Caco-2 (cell line): Measurements from ENCODE around the gene FBXO5. TPM values are rescaled to one million over a fixed set of nuclear protein-coding genes. Genes with fewer than 3 reads are reported as not detected.
"Not testable (repeated sequence)": the region's sequence is repeated elsewhere in the genome, so short reads cannot be mapped to it uniquely, and the experiment has no call there.

Experiments used
- BruUV-seq: library from RNA; stranded (reverse); fragments of 400-500 nt; replicated peaks from 2 replicates; lab custom pipeline; 2021; lab: Mats Ljungman, UMichigan
- CTCF ChIA-PET: fragments of 300-600 bp; sonication (Branson Sonifier 250); formaldehyde crosslinking; loops from one replicate; lab custom pipeline; 2022; ENCODE audit warnings: antibody characterized with exemption; lab: Charles Lee
- POLR2A ChIA-PET: fragments of 300-600 bp; sonication (Branson Sonifier 250); formaldehyde crosslinking; loops from one replicate; lab custom pipeline; 2022; ENCODE audit warnings: antibody characterized with exemption; lab: Charles Lee
- DNase-seq, 2 experiments: peaks; one replicate each; pipeline versions ENCODE4 v3.0.0 to v3.0.0-alpha.2; 2020 to 2022
- H3K27me3 ChIP-seq: replicated peaks from 2 replicates; pipeline ENCODE4 v1.6.0; 2011; ENCODE audit warnings: low read length; ENCODE audit not compliant: control insufficient read depth, insufficient read depth
- H3K36me3 ChIP-seq: 2 replicates; pipeline ENCODE4 v1.5.1; 2011; ENCODE audit warnings: low read length; ENCODE audit not compliant: control insufficient read depth, insufficient read depth
- H3K4me1 ChIP-seq: fragments of 250-450 bp; sonication (Bioruptor Pico); 2 replicates; pipeline ENCODE4 v1.5.1; 2020; ENCODE audit warnings: mild to moderate bottlenecking
- H3K4me3 ChIP-seq: 2 replicates; pipeline ENCODE4 v1.5.1; 2011; ENCODE audit warnings: low read depth, mild to moderate bottlenecking, control low read depth, low read length
- H3K9me3 ChIP-seq: fragments of 250-450 bp; sonication (Bioruptor Pico); 2 replicates; pipeline ENCODE4 v1.5.1; 2020; ENCODE audit warnings: mild to moderate bottlenecking, moderate library complexity
- H3K27ac Mint-ChIP-seq: one replicate; pipeline ENCODE4 v1.8.0; 2022; ENCODE audit warnings: mixed read lengths; ENCODE audit not compliant: unreplicated experiment
- H3K27me3 Mint-ChIP-seq: one replicate; pipeline ENCODE4 v1.8.0; 2022; ENCODE audit warnings: mixed read lengths; ENCODE audit not compliant: insufficient read depth, unreplicated experiment
- H3K36me3 Mint-ChIP-seq: one replicate; pipeline ENCODE4 v1.8.0; 2022; ENCODE audit warnings: mild to moderate bottlenecking, mixed read lengths; ENCODE audit not compliant: insufficient read depth, unreplicated experiment
- H3K4me1 Mint-ChIP-seq: one replicate; pipeline ENCODE4 v1.8.0; 2022; ENCODE audit warnings: low read depth, mixed read lengths; ENCODE audit not compliant: unreplicated experiment
- H3K4me3 Mint-ChIP-seq: one replicate; pipeline ENCODE4 v1.8.0; 2022; ENCODE audit warnings: mild to moderate bottlenecking, moderate library complexity, mixed read lengths; ENCODE audit not compliant: unreplicated experiment
- H3K9me3 Mint-ChIP-seq: one replicate; pipeline ENCODE4 v1.8.0; 2022; ENCODE audit warnings: mixed read lengths; ENCODE audit not compliant: unreplicated experiment
- intact Hi-C: fragments of 100-400 bp; cut with micrococcal nuclease; formaldehyde crosslinking; loops from one replicate; pipeline ENCODE4 v1.10.0; 2022; ENCODE audit not compliant: unreplicated experiment
- total RNA-seq: library from RNA; stranded (reverse); gene quantifications from 2 replicates; pipeline ENCODE4 v1.2.3, GENCODE V29; 2022
- TF ChIP-seq, protein P1 (sequence below), 2 experiments: fragments of 200-600 bp in 1 of 2; IDR thresholded peaks; 1 replicate in 1 of 2; 2 replicates in 1 of 2; pipeline versions ENCODE4 v1.5.1 to v1.8.0; 2011 to 2022; ENCODE audit warnings: antibody characterized with exemption in 1 of 2, control low read depth in 1 of 2, inconsistent platforms in 1 of 2, low read depth in 1 of 2, low read length in 1 of 2, mild to moderate bottlenecking in 1 of 2, moderate library complexity in 1 of 2; ENCODE audit not compliant: insufficient read depth in 1 of 2, severe bottlenecking in 1 of 2, unreplicated experiment in 1 of 2

FBXO5 gene
- total RNA-seq, 1 experiment from 2014 or later = 35.5 TPM

DNA sequence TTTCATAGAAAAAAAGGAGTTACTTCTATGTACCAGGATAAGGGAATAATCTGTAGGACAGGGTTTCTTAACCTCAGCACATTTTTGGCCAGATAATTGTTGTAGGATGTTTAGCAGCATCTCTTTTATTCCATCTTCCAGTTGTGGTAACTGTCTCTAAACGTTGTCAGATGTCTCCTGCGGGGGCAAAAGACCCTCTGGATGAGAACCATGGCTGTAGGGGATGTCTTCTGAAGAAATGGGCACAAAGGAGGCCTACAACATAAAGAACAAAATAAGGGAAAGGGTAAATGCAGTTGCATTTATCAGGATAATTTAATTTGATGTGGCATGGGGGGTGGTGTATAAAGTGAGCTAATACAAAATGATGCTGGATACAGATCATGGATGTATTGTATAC is 4.1 kb upstream of the FBXO5 start:
- POLR2A ChIA-PET = no interaction called here
- intact Hi-C loops = no loop called here
- BruUV-seq = no TSS peak

DNA sequence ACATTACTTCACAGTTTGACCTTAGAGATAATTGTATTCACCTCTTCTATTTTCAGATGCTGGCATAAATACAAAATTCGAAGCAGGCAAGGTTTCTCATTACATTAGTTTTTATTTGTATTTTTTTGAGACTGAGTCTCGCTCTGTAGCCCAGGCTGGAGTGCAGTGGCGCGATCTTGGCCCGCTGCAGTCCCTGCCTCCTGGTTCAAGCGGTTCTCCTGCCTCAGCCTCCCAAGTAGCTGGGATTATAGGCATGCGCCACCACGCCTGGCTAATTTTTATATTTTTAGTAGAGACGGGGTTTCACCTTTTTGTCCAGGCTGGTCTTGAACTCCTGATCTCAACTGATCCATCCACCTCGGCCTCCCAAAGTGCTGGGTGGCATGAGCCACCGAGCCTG is 2.5 kb upstream of the FBXO5 start:
- Mint-ChIP-seq H3K4me1 (peaks cover 15% of the 10 kb centered on the region), H3K36me3 (peaks cover 50% of the 10 kb centered on the region)
- H3K9me3 ChIP-seq, H3K27me3 Mint-ChIP-seq, CTCF ChIA-PET, H3K9me3 Mint-ChIP-seq, DNase-seq, H3K36me3 ChIP-seq, BruUV-seq, POLR2A ChIA-PET, H3K27me3 ChIP-seq, H3K4me3 Mint-ChIP-seq, intact Hi-C loops, H3K4me3 ChIP-seq, H3K27ac Mint-ChIP-seq: not testable (repeated sequence)
- H3K4me1 ChIP-seq = peaks cover 15% of the 10 kb centered on the region

More for the DNA sequence above, 4.1 kb upstream of the FBXO5 start:
- TF ChIP-seq, protein P1, sequence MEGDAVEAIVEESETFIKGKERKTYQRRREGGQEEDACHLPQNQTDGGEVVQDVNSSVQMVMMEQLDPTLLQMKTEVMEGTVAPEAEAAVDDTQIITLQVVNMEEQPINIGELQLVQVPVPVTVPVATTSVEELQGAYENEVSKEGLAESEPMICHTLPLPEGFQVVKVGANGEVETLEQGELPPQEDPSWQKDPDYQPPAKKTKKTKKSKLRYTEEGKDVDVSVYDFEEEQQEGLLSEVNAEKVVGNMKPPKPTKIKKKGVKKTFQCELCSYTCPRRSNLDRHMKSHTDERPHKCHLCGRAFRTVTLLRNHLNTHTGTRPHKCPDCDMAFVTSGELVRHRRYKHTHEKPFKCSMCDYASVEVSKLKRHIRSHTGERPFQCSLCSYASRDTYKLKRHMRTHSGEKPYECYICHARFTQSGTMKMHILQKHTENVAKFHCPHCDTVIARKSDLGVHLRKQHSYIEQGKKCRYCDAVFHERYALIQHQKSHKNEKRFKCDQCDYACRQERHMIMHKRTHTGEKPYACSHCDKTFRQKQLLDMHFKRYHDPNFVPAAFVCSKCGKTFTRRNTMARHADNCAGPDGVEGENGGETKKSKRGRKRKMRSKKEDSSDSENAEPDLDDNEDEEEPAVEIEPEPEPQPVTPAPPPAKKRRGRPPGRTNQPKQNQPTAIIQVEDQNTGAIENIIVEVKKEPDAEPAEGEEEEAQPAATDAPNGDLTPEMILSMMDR (IDR thresholded peaks at IDR 0.05; ENCODE audit: insufficient read depth in 1 of 2, low read depth in 1 of 2, low read length in 1 of 2, severe bottlenecking in 1 of 2, unreplicated experiment in 1 of 2) = no peak
- Histone ChIP-seq H3K27me3 (no peaks in the 10 kb centered on the region), H3K4me3 (no peak overlapping the region), H3K4me1 (0 out of 2 replicates have a peak, but pooled peaks cover 6% of the 10 kb centered on the region), H3K36me3 (no peaks in the 10 kb centered on the region), H3K9me3 (no peaks in the 10 kb centered on the region)
- H3K4me1 Mint-ChIP-seq = peaks cover 8% of the 10 kb centered on the region
- peaks cover 52% of the 10 kb centered on the region for H3K36me3 Mint-ChIP-seq
- no peak overlapping the region for H3K4me3 Mint-ChIP-seq
- DNase-seq = no peak
- no peaks in the 10 kb centered on the region for H3K9me3 Mint-ChIP-seq
- H3K27me3 Mint-ChIP-seq = no peaks in the 10 kb centered on the region
- CTCF ChIA-PET = no interaction called here
- H3K27ac Mint-ChIP-seq = no peak overlapping the region

- peaks cover 47% of the 10 kb centered on the region for H3K36me3 Mint-ChIP-seq
- Histone ChIP-seq H3K4me3 (peak overlapping the region; percentile 99), H3K9me3 (no peaks in the 10 kb centered on the region), H3K27me3 (no peaks in the 10 kb centered on the region), H3K36me3 (no peaks in the 10 kb centered on the region), H3K4me1 (peaks cover 15% of the 10 kb centered on the region)
- BruUV-seq = no TSS peak
- H3K4me3 Mint-ChIP-seq = peak overlapping the region; percentile 78
- no peaks in the 10 kb centered on the region for H3K9me3 Mint-ChIP-seq
- intact Hi-C loops = no loop called here
- H3K4me1 Mint-ChIP-seq = peaks cover 20% of the 10 kb centered on the region
- no peaks in the 10 kb centered on the region for H3K27me3 Mint-ChIP-seq
- POLR2A ChIA-PET = no interaction called here
- CTCF ChIA-PET = no interaction called here
- peak overlapping the region; percentile 92 for H3K27ac Mint-ChIP-seq
- TF ChIP-seq, protein P1 (IDR thresholded peaks at IDR 0.05; ENCODE audit: insufficient read depth in 1 of 2, low read depth in 1 of 2, low read length in 1 of 2, severe bottlenecking in 1 of 2, unreplicated experiment in 1 of 2) = no peak
- peak in 1 of 2 experiments; percentile 9 for DNase-seq
Observed at GRCh38 chr6:152984513-152984872, 1.7 kb upstream of the FBXO5 start.
